Thymus (tissue), 14 donors: Measurements from ENCODE around the gene HACD4. TPM values are rescaled to one million over a fixed set of nuclear protein-coding genes. Genes with fewer than 3 reads are reported as not detected.
A peak's percentile ranks its signal among the peaks of the same experiment; 100 is the strongest.

Experiments
- DNase-seq, 9 donors: peaks; one replicate each; pipeline ENCODE4 v3.0.0-alpha.2; 2013; ENCODE audit warnings: low spot score in 9 of 9, low read depth in 6 of 9, missing footprints in 1 of 9
- H3K27ac ChIP-seq, 2 donors: one replicate each; pipeline ENCODE4 v1.5.1; 2013; ENCODE audit warnings: control low read depth in 1 of 2, low read depth in 1 of 2, low read length in 1 of 2, mild to moderate bottlenecking in 1 of 2, moderate library complexity in 1 of 2
- H3K27me3 ChIP-seq, 2 donors: one replicate each; pipeline ENCODE4 v1.5.1; 2013; ENCODE audit warnings: low read length in 1 of 2; ENCODE audit not compliant: control insufficient read depth in 2 of 2, insufficient read depth in 1 of 2
- H3K36me3 ChIP-seq, 2 donors: one replicate each; pipeline ENCODE4 v1.5.1; 2013; ENCODE audit warnings: low read length in 1 of 2, mild to moderate bottlenecking in 1 of 2, moderate library complexity in 1 of 2; ENCODE audit not compliant: control insufficient read depth in 2 of 2, insufficient read depth in 2 of 2
- H3K4me1 ChIP-seq, 2 donors: one replicate each; pipeline ENCODE4 v1.5.1; 2013; ENCODE audit warnings: low read length in 2 of 2; ENCODE audit not compliant: control insufficient read depth in 2 of 2, insufficient read depth in 2 of 2
- H3K4me3 ChIP-seq, 2 donors: one replicate each; pipeline ENCODE4 v1.5.1; 2013; ENCODE audit warnings: low read length in 2 of 2, control low read depth in 1 of 2, mild to moderate bottlenecking in 1 of 2
- H3K9me3 ChIP-seq, 2 donors: one replicate each; pipeline ENCODE4 v1.5.1; 2013; ENCODE audit warnings: low read length in 1 of 2, mild to moderate bottlenecking in 1 of 2; ENCODE audit not compliant: control insufficient read depth in 2 of 2, insufficient read depth in 1 of 2
- whole genome bisulfite sequencing: extraction: QIAGEN DNeasy Blood & Tissue Kit; methylation state at CpG from one replicate; pipeline ENCODE4 v1.1.7; 2013; 5-methylcytosine and 5-hydroxymethylcytosine counted together
- long read RNA-seq, 10 donors: transcript quantifications; one replicate each; lab custom pipeline, GENCODE V29; 2026
- polyA plus RNA-seq: library from polyadenylated mRNA; stranded (reverse); fragments of 200-250 nt; gene quantifications from one replicate; pipeline ENCODE4 v1.2.3, GENCODE V29; 2013
- total RNA-seq: library from RNA; stranded (reverse); fragments of 120-200 nt; gene quantifications from one replicate; pipeline ENCODE4 v1.2.4, GENCODE V29; 2013
- donor health status: healthy.

The HACD4 gene, protein sequence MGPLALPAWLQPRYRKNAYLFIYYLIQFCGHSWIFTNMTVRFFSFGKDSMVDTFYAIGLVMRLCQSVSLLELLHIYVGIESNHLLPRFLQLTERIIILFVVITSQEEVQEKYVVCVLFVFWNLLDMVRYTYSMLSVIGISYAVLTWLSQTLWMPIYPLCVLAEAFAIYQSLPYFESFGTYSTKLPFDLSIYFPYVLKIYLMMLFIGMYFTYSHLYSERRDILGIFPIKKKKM
- total RNA-seq (6.2 TPM), polyA plus RNA-seq (5.2 TPM)
- long read RNA-seq, donor 1, result 0 reads
- long read RNA-seq, donor 2, result 0 reads
- long read RNA-seq, donor 3, full-length matches to known transcripts, result 8 of 8 reads
- long read RNA-seq, donor 3, partial matches to known transcripts, result 0 of 8 reads
- long read RNA-seq, donor 3, other reads (novel, unspliced or antisense), result 0 of 8 reads
- long read RNA-seq, donor 4, full-length matches to known transcripts, result 10 of 10 reads
- long read RNA-seq, donor 4, partial matches to known transcripts, result 0 of 10 reads
- long read RNA-seq, donor 4, other reads (novel, unspliced or antisense), result 0 of 10 reads
- long read RNA-seq, donor 5, full-length matches to known transcripts, result 20 of 20 reads
- long read RNA-seq, donor 5, partial matches to known transcripts, result 0 of 20 reads
- long read RNA-seq, donor 5, other reads (novel, unspliced or antisense), result 0 of 20 reads
- long read RNA-seq, donor 6, full-length matches to known transcripts, result 5 of 5 reads
- long read RNA-seq, donor 6, partial matches to known transcripts, result 0 of 5 reads
- long read RNA-seq, donor 6, other reads (novel, unspliced or antisense), result 0 of 5 reads
- long read RNA-seq, donor 7, full-length matches to known transcripts, result 5 of 5 reads
- long read RNA-seq, donor 7, partial matches to known transcripts, result 0 of 5 reads
- long read RNA-seq, donor 7, other reads (novel, unspliced or antisense), result 0 of 5 reads
- long read RNA-seq, donor 8, full-length matches to known transcripts, result 5 of 5 reads
- long read RNA-seq, donor 8, partial matches to known transcripts, result 0 of 5 reads
- long read RNA-seq, donor 8, other reads (novel, unspliced or antisense), result 0 of 5 reads
- long read RNA-seq, donor 9, full-length matches to known transcripts, result 6 of 6 reads
- long read RNA-seq, donor 9, partial matches to known transcripts, result 0 of 6 reads
- long read RNA-seq, donor 9, other reads (novel, unspliced or antisense), result 0 of 6 reads
- long read RNA-seq, donor 10, full-length matches to known transcripts, result 3 of 3 reads
- long read RNA-seq, donor 10, partial matches to known transcripts, result 0 of 3 reads
- long read RNA-seq, donor 10, other reads (novel, unspliced or antisense), result 0 of 3 reads

DNA sequence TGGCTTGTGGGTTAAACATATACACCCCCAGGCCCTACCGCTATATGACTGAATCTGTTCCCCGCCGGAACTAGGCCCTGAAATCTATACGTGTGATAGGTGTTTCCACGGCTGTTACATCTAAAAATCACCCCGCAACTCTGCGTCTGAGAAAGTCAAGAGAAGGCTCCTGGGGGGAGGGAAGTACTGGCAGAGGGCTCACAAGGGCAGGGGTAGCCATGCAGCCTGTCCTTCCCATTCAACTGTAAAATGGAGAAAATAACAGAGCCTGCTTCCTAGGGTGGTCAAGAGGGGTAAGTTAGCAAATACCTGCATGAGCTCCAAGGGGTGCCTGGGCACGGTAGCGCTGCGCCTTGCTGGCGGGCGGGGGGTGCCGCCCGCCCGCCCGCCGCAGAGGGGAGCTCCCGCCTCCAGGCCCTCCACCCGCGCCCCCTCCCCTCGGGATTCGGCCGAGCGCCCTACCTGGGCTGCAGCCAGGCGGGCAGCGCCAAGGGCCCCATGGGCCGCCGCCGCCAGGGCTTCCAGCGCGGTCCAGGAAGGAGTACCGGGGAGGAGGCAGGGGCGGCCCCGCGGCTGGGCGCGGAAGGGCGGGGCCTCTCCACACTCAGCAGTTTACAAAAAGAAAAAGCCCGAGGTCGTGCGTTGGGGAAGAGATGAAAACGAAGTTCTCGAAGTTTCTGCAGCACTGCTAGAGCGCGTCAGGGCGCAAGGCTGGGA is at the start of gene HACD4:
HACD4 (minus strand) TSS at position 550 of the 717 bp plus-strand sequence; CDS start at position 500, 50 bp downstream.
- H3K27me3 ChIP-seq, result no peaks in the 10 kb centered on the region
- WGBS, result 2% methylated on average over 46 of the region's 46 CpGs
- H3K9me3 ChIP-seq, result peaks cover 0 to 5% of the 10 kb centered on the region in 2 donors
- peaks cover 0 to 18% of the 10 kb centered on the region in 2 donors for H3K4me1 ChIP-seq
- H3K27ac ChIP-seq, result peak within 1 kb of the TSS; percentile 56 to 89
- peak within 1 kb of the TSS; percentile 56 to 67 for H3K4me3 ChIP-seq
- DNase-seq, result peak; percentile 53 to 90 (median 79)
- peaks cover under 1 to 2% of the 10 kb centered on the region in 2 donors for H3K36me3 ChIP-seq

DNA sequence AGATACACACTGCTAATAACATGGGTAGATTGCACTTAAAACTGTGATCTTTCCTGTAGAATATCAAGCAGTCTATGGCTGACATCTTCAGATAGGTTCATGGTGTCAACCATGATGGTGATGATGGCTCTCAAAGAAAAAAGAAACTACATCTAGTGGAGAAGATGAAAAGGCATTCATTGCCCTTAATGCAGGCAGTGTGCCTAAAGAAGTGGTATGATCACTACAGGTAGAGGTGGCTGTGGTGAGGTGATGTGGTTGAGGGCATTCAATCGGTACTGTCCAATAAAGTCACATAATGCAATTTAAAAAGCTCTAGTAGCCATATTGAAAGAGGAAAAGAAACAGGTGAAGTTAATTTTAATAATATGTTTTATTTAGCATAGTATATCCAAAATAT is 49.4 kb upstream of the HACD4 start:
- Histone ChIP-seq H3K9me3 (no peaks in the 10 kb centered on the region), H3K4me3 (no peak overlapping the region), H3K36me3 (no peaks in the 10 kb centered on the region), H3K27me3 (no peaks in the 10 kb centered on the region), H3K27ac (no peak overlapping the region), H3K4me1 (peaks cover 9% of the 10 kb centered on the region in 2 donors)
- DNase-seq, result no peak
- 93% methylated on average over 1 of the region's 1 CpG for WGBS

- Histone ChIP-seq H3K4me3 (no peak overlapping the region), H3K27me3 (no peaks in the 10 kb centered on the region), H3K36me3 (no peaks in the 10 kb centered on the region), H3K9me3 (no peaks in the 10 kb centered on the region), H3K27ac (no peak overlapping the region), H3K4me1 (peaks cover 9% of the 10 kb centered on the region in 2 donors)
- WGBS, result 83% methylated on average over 1 of the region's 1 CpG
- peak in 1 of 9 donors; percentile 35 for DNase-seq
These were observed 47.3 kb upstream of the HACD4 start for GRCh38 chr9:21078702-21079101.

- Histone ChIP-seq H3K36me3 (no peaks in the 10 kb centered on the region), H3K9me3 (no peaks in the 10 kb centered on the region), H3K27me3 (no peaks in the 10 kb centered on the region), H3K4me3 (no peak within 1 kb of the TSS), H3K4me1 (peaks cover 9% of the 10 kb centered on the region in 2 donors), H3K27ac (no peak within 1 kb of the TSS)
- no peak for DNase-seq
- 95% methylated on average over 3 of the region's 3 CpGs for WGBS
These were observed 46.3 kb upstream of the HACD4 start, which contains the start of gene IFNB1 for GRCh38 chr9:21077781-21078180. Gene IFNB1, minus strand, starts transcription at chr9:21077942. Its CDS starts 73 bp downstream, at chr9:21077869.

- WGBS, result 71% methylated on average over 3 of the region's 3 CpGs
- H3K27me3 ChIP-seq, result no peaks in the 10 kb centered on the region
These were observed 44.0 kb upstream of the HACD4 start for GRCh38 chr9:21075484-21075883.

DNA sequence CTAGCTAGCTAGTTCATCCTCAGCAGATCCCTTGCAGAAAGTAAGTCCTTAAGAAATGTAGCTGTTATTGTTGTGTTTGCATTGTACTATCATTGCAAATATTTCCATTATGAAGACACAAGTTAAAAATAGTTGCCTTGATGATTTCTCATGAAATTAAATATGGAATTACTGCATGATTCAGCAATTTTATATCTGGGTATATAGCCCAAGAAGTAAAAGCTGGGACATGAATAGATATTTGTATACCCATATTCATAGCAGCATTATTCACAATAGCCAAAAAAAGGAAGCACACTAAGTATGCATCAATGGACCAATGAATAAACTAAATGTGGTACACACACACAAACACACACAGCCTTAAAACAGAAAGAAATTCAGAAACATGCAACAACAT is 39.5 kb upstream of the HACD4 start:
- Histone ChIP-seq H3K4me3 (no peak overlapping the region), H3K27ac (no peak overlapping the region), H3K36me3 (no peaks in the 10 kb centered on the region), H3K4me1 (no peaks in the 10 kb centered on the region), H3K9me3 (no peaks in the 10 kb centered on the region), H3K27me3 (no peaks in the 10 kb centered on the region)
- no peak for DNase-seq

More at GRCh38 chr9:21075484-21075883, 44.0 kb upstream of the HACD4 start:
- Histone ChIP-seq H3K27ac (no peak overlapping the region), H3K4me3 (no peak overlapping the region), H3K36me3 (no peaks in the 10 kb centered on the region), H3K9me3 (no peaks in the 10 kb centered on the region), H3K4me1 (no peaks in the 10 kb centered on the region)
- DNase-seq, result no peak

GRCh38 chr9:21070171-21070571 is 38.7 kb upstream of the HACD4 start:
- Histone ChIP-seq H3K4me3 (no peak overlapping the region), H3K27ac (no peak overlapping the region), H3K36me3 (no peaks in the 10 kb centered on the region), H3K9me3 (no peaks in the 10 kb centered on the region), H3K27me3 (no peaks in the 10 kb centered on the region), H3K4me1 (no peaks in the 10 kb centered on the region)
- DNase-seq, result peak in 1 of 9 donors; percentile 23
- WGBS, result 54% methylated on average over 4 of the region's 4 CpGs

- peak in 8 of 9 donors; percentile 10 to 70 (median 22) for DNase-seq
- no peaks in the 10 kb centered on the region for H3K36me3 ChIP-seq
- 26% methylated on average over 2 of the region's 2 CpGs for WGBS
- H3K27ac ChIP-seq, result peak overlapping the region in 1 of 2 donors; percentile 1
- H3K9me3 ChIP-seq, result no peaks in the 10 kb centered on the region
- no peak overlapping the region for H3K4me3 ChIP-seq
- peaks cover 0 to 4% of the 10 kb centered on the region in 2 donors for H3K4me1 ChIP-seq
- H3K27me3 ChIP-seq, result no peaks in the 10 kb centered on the region
These were observed 29.6 kb upstream of the HACD4 start for GRCh38 chr9:21060919-21061561.
